Left ventricle myocardium superior (tissue), 1 donor: ENCODE measurements around the gene DVL1. TPM values are rescaled to one million over a fixed set of nuclear protein-coding genes. Genes with fewer than 3 reads are reported as not detected.
"Not testable (repeated sequence)": the region's sequence is repeated elsewhere in the genome, so short reads cannot be mapped to it uniquely, and the experiment has no call there.

Experiments used
- ATAC-seq: fragments of 200-7000 bp; cut with Tn5 transposase; one replicate; pipeline ENCODE4 v1.9.1; 2020; ENCODE audit warnings: mild to moderate bottlenecking, moderate library complexity
- DNase-seq: peaks from one replicate; pipeline ENCODE4 v3.0.0-alpha.2; 2020
- intact Hi-C: fragments of 100-400 bp; cut with micrococcal nuclease; formaldehyde crosslinking; loops from one replicate; pipeline ENCODE4 v1.11.0; 2022
- total RNA-seq: library from RNA; stranded (reverse); fragmentation: NEBNext Ultra II Directional; extraction: Animal tissue kit (Norgen Biotek cat#: 25700); gene quantifications from one replicate; pipeline ENCODE4 v1.2.1, GENCODE V29; 2021
- donor health status: DM: no; HTN: yes; CAD: no; lungs with severe emphysema.

The DVL1 gene
- total RNA-seq, 1 donor from 2014 or later = 144 TPM

DNA sequence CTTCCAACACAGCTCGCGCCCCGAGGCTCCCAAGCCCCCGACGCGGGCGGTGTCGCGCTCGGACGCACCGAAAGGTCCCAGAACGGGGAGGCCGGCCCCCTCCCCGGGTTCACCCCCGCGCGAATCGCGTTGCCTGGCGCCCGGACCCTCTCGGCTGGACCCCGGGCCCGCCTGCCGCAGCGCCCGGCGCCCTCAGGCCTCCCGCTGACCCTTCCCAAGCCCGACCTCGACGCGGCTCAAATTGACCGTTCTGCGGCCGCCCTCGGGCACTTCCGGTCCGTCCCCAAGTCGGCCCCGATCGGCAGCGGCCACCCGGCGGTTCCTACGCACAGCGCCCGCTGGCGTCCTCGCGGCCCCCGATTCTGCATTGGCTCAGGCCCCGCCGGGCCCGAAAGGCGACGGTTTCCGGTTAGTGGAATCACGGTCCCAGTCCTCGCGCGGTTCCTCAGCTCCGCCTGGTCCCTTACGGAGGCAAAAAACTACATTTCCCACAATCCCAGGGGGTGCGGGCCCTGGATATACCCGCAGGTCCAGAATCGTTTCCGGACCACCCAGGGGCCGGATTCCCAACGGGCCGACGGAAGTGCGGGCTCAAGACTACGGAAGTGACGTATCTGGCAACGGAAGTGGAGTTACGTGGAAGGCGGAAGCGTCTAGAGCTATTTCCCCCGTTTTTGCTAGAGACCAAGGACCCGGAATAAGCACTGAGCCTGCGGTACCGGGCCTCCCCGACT lies 25.9 kb upstream of the DVL1 start, which contains the start of gene AURKAIP1:
AURKAIP1 (minus strand) TSS at position 279 of the 734 bp plus-strand sequence. CDS start 451 bp downstream, outside the sequence.
- intact Hi-C loops = no loop called here
- ATAC-seq (peak; percentile 95), DNase-seq (peak; percentile 98)

- ATAC-seq (peak; percentile 1), DNase-seq (peak; percentile 60)
- intact Hi-C loops = no loop called here
These were observed 25.3 kb upstream of the DVL1 start for GRCh38 chr1:1374589-1374928.

DNA sequence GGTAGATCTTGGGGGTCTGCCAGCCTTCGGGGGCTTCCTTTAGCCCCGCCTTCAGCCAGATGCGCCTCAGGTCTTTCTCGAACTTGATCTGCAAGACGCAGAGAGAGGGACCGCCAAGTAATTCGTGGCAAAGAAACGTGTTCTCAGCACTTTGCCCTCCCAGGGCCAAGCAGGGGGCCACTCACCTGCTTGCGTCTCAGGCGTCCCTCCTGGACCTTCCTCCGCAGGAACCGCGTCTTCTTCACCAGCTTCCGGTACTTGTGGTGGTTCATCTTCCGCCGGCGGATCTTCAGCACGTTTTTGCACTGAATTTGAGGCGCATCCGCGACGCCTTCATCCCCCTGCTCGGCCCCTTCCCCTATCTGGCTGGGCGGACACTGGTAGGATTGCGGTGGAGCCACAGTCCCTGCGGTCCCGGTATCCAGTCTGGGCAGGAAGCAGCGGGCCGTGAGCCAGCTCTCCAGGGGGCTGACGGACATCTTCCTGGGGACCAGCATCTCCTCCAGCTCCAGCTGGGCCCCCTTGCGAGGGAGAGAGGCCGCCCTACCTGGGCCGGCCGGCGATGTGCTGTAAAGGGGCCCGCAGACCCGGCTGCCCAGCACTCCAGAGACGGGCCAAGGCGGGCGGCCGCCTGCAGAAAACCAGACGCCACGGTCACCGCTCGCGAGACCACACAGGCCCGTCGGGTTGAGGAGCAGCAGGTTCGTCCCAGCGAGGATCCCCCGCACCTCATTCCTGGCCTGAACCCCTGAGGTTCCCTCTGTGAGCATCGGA lies 24.8 kb upstream of the DVL1 start:
- ATAC-seq = no peak

DNA sequence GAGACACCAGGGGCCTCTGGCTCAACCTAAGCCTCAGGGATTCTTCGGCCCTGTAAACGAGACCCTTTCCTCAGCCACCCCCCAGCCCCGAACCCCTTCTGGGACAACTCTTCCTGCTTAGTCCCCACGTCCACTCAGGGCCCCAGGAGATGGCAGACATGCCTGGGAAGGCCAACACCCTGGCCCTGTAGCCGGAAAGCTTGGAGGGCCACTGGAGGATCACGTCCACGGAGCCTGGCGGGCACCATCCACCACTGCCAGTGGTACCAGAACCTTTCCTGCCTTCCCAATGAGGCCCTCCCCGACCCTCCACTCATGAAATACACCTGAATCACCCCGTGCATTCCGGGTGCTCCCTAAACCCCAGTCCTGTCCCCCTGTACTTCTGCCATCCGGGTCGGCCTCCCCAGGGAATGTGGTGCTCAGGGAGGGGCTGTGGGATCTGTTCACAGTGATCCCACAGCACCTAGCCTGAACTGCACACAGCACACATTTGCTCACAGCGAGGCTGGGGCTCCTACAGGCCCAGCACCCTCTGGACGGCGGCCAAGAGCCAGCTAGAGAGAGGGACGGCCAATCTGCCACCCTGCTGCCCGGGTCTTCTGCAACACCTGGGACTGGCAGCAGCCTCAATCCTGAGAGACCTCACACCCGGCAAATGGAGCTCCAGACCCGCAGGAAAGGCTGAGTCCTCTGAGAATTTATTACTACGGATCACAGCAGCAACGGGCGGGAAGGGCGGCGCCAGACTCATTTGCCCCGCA lies 24.0 kb upstream of the DVL1 start:
- no peak for ATAC-seq

More for the DNA sequence above, 24.8 kb upstream of the DVL1 start:
- intact Hi-C loops = no loop called here
- peak; percentile 39 for DNase-seq

GRCh38 chr1:1371746-1372711 lies 22.8 kb upstream of the DVL1 start:
- DNase-seq = peak; percentile 80
- intact Hi-C loops = no loop called here

More for the DNA sequence above, 24.0 kb upstream of the DVL1 start:
- intact Hi-C loops = no loop called here
- peak; percentile 34 for DNase-seq

GRCh38 chr1:1371364-1371745 lies 22.1 kb upstream of the DVL1 start:
- DNase-seq = peak; percentile 35
- ATAC-seq = no peak
- intact Hi-C loops = no loop called here

More at GRCh38 chr1:1371746-1372711, 22.8 kb upstream of the DVL1 start:
- peak; percentile 33 for ATAC-seq

DNA sequence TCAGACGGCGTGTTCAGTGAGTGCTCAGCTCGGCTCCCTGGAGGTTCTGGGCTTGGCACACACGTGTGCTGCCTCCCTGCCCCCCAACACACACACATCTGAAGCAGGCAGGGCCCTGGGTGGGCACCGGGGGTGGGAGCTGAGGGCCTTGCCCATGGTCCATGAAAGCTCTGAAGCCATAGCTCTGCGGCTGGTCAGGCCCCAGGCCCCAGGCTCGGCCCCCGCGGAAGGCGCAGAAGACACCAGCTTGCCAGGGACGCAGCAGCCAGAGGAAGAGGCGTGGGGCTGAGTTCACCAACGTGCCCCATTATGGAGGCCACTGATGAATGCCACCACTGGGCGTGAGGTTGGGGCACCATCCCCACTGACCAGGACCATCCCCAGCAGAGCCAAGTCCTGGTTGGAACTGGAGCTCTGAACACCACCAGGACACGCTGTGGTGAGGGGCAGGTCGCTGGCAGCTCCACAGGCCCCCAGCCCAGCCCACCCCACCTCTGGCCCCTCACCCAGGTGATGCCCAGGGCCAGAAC lies 21.6 kb upstream of the DVL1 start:
- ATAC-seq = no peak
- peak; percentile 29 for DNase-seq
- intact Hi-C loops = no loop called here

GRCh38 chr1:1370094-1370493 lies 20.9 kb upstream of the DVL1 start:
- ATAC-seq, intact Hi-C loops: not testable (repeated sequence)
- DNase-seq = peak; percentile 9

GRCh38 chr1:1367315-1367714 lies 18.1 kb upstream of the DVL1 start:
- DNase-seq = no peak
- ATAC-seq = no peak
- intact Hi-C loops = no loop called here

DNA sequence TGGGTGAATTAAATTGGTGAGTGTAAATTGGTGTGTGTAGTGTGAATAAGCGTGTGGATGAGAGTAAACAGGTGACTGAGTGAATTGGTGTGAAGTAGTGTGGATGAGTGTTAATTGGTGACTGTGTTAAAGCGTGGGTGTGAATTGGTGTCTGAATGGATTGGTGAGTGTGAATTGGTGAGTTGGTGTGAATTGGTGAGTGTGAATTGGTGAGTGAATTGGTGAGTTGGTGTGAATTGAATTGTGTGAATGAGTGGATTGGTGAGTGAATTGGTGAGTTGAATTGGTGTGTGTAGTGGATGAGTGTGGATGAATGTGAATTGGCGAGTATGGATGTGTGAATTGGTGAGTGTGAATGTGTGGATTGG lies 17.5 kb upstream of the DVL1 start:
- ATAC-seq (no peak), DNase-seq (no peak)
- intact Hi-C loops = no loop called here

DNA sequence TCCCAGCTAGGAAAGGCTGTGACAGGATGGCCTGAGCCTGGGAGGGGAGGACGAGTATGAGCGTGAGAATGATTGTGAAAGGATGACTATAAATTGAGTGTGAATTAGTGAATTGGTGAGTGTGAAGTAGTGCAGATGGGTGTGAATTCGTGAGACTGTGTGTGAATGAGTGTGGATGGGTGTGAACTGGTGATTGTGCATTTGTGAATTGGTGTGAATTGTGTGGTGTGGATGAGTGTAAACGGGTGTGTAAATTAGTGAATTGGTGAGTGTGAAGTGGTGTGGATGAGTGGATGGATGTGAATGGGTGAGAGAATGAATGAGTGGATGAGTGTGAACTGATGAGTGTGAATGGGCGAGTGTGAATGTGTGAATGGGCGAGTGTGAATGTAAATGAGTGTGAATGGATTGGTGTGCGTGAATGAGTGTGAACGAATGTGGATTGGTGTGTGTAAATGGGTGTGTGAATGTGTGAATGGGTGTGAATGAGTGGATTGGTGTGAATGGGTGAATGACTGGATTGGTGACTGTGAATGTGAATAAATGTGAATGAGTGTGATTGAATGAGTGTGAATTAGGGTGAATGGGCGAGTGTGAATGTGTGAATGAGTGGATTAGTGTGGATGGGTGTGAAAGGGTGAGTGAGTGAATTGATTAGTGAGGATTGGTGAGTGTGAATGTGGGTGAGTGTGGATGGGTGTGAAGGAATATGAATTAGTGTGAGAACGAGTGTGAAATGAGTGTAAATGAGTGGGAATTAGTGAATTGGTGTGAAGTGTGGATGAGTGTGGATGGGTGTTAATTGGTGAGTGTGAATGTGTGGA lies 16.9 kb upstream of the DVL1 start:
- intact Hi-C loops = no loop called here
- no peak for DNase-seq
- ATAC-seq = no peak

- peak; percentile 20 for DNase-seq
- intact Hi-C loops = no loop called here
- ATAC-seq = no peak
These were observed 15.0 kb upstream of the DVL1 start for GRCh38 chr1:1364266-1364665.

- intact Hi-C loops = no loop called here
- ATAC-seq (peak; percentile 23), DNase-seq (peak; percentile 76)
These were observed 12.8 kb upstream of the DVL1 start for GRCh38 chr1:1361982-1362423.

DNA sequence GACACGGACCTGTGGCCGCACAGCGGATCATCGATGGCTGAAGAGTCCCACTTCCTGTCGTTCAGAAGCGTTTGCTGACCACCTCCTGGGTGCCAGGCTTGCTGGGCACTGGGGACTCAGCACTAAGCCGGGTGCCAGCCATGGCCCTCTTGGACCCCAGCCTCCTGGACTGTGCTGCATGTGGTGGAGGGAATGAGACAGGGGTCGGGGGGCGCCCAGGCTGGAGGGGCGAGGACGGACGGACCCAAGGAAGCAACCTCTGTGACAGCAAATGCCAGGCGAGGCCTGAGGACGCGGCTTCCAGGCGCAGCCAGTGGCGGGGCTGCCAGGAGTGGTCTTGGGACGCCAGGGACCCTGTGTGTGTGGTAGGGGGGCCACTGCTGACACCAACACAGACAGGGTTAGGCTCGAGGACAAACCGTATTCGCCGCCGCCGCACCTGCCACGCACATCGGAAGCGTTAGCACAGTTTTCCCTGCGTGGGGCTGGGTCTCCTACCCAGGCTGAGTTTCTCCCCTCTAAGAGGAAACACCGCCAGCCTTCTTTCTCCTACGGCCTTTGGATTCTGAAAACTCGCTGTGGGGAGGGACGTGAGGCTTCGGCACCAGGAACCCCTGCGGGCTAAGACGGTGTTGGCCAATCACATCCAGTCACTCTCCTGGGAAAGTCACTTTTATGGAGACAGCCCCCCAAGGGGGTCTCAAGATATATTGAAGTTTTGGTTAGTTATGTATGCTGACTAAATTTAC lies 12.2 kb upstream of the DVL1 start:
- DNase-seq (peak; percentile 35), ATAC-seq (no peak)
- intact Hi-C loops = no loop called here

DNA sequence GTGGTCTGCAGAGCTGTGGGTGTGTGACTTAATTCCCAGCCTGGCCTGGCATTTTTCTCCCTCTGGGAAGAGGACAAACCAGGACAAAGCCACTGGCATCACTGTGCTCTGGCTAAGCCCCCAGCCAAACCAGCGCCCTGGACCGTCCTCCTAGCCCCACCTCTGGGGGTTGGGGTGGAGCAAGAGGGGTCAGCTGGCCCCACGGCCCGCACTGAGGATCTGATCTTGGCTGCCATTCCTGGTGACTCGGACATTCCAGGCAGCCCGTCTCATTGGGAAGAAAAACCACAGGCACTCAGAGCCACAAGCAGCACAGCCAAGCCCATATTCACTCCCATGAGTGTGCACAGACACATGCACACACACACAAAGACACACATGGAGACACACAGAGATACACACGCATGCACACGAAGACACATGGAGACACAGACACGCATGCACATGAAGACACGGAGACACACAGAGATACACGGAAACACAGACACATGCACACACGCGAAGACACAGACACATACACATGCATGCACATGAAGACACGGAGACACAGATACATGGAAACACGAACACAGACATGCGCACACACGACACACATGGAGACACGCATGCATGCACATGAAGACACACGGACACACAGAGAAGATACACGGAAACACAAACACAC lies 11.4 kb upstream of the DVL1 start:
- ATAC-seq = peak; percentile 68
- intact Hi-C loops = no loop called here
- peak; percentile 76 for DNase-seq

GRCh38 chr1:1359664-1360468 lies 10.6 kb upstream of the DVL1 start:
- intact Hi-C loops = no loop called here

More at GRCh38 chr1:1359664-1360468, 10.6 kb upstream of the DVL1 start:
- ATAC-seq = peak; percentile 51
- peak; percentile 69 for DNase-seq
